ENCODE data around the gene OBSCN.

Gene OBSCN

DNA sequence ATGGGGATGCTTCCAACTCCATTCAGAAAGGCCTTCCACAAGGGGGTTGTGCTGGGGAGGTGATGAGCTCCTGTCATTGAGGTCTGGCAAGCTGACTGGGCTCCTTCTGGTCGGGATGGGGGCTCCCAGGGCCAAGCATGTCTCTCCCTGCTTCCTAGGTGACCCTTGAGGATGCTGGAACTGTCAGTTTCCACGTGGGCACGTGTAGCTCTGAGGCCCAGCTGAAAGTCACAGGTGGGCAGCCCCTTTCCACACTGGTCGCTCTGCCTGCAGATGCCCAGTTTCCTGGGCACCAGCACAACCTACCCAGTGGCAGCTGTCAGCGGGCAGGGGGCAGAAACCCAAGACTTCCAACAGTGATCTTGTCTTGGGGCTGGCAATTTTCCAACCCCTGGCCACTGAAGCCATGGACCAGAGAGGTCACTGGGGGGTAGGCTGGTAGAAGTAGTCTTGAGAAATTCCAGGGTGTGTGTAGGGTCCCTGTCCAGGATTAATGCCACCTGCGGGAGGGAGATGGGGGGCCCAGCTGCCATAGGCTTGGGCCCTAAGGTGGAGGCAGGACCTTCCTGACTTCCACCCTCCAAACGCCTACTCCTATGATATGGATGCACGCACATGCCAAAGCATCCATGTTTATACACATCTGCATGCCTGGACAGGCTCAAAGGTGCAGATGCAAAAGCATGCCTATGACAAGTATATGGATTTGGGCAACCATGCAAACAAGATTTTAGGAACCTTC, 101.7 kb downstream of the OBSCN start:
- DNase-seq = no peak

- no peak for DNase-seq
Observed at GRCh38 chr1:228310162-228310792, 102.4 kb downstream of the OBSCN start.

GRCh38 chr1:228311091-228311490, 103.2 kb downstream of the OBSCN start:
- no peak for DNase-seq

DNA sequence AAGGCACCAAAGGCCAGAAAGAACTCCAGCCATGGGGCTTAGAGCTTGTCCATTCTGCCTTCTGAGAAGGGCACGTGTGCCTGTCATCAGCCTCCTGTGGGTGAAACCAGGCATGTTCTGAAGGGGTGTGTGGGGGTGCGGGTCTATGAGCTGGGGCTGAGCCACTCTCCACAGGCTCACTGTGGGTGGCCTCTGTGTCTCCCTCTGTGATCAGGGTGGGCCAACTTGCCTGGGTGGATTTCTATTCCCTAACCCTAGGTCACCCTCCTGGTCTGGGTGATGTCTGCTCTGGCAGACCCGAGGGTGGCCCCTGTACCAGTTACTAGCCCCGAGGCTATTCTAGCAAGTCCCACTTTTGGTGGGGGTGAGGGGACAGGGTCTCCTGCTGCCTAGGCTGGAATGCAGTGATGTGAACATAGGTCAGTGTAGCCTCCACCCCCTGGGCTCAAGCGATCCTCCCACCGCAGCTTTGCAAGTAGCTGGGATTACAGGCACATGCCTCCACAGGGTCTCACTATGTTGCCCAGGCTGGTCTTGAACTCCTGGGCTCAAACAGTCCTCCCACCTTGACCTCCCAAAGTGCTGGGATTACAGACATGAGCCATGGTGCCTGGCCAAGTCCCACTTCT, 104.4 kb downstream of the OBSCN start:
- DNase-seq = no peak

DNA sequence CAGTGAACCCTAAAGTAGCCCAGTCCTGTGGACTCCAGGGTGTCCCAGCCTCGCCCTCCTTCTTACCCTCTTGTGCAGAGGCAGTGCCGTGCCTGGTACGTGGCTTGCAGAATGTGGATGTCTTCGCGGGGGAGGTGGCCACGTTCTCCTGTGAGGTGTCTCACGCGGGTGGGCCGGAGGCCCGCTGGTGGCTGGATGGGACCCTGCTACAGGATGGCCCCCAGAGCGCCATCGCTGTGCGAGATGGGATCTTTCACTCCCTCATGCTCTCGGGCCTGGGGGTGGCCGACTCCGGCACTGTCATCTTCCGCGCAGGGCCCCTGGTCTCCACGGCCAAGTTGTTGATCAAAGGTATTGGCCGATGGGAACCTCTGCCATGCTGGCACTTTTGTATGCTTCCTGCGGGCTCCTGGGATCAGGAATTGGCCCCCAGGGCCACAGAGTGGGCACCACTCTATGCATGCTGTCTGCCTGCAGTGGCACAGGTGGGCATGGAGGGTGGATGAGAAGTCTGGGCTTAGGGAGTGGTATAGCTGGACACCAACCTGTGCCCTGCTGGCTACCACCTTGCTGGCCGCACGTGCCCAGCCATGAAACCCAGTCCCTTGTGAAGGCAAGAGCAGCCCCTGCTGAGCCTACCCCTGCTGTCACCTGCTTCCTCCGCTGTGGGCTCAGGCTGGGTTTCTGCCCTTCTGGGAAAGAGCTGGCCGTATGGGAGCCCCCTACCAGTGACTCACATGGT, 105.9 kb downstream of the OBSCN start:
- DNase-seq = no peak

DNA sequence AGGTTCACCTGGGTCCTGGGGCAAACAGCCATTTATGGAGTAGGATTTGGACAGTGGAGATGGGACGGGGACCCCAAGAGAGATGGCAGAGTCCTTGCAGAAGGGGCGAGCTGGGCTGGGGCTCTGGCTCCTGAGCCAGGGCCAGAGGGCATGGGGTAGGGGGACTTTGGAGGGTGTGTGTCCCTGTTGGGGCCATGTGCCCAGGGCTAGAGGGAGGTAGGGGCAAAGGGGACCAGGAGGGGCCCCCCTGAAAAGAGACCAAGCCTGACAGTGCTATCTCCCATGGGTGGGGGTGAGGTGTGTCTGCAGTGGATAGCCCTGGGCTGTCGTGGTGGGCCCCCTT, 106.4 kb downstream of the OBSCN start:
- DNase-seq = no peak

DNA sequence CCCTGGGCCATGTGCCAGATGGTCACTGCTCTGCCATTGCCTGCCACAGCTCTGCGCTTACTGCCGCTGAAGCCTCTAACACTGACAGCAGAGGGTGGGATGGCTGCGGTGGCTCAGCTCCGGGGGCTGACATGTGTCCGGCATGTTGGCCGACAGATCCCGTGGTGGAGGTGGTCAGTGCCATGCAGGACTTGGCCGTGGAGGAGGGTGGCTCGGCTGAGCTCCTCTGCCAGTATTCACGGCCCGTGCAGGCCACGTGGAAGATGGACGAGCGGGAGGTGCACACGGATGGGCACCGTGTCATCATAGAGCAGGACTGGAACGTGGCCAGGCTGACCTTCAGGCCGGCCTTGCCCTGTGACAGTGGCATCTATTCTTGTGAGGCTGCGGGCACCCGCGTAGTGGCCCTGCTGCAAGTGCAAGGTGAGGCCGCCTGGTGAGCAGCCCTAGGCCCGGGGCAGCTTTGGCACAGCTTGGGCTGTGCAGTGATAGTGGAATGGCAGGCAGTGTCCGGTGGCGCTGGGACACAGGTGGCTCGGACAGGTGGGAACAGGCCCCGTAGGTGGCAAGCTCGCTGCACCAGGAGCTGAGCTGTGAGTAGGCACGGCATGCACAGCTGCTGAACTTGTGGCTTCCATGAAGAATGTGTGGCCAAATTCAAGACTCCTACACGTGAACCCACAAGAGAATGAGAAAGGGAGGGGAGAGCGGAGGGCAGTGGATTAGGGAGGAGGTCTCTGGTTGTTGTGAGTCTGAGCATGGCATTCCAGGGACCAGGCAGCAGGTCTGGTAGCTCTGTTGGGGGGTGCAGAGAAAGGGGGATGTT, 107.0 kb downstream of the OBSCN start:
- no peak for DNase-seq

DNA sequence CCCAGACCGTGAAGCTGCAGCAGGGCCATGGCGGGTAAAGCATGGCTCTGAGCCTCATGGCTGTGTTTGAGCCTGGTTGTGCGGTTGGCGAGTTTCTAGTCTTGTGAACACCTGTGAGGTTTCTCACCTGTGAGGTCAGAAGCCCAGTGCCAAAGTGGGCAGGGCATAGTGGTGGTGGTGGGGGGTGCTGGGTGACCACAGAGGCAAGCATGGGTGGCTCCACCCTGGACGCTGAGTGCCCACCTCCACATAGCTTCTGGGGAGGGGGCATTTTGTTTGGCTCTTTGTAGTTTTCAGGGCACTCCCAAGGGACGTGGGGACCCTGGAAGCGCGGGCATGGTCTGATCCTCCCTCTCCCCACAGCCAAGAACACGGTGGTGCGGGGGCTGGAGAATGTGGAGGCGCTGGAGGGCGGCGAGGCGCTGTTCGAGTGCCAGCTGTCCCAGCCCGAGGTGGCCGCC, 107.7 kb downstream of the OBSCN start:
- DNase-seq = no peak

- no peak for DNase-seq
Observed at GRCh38 chr1:228315945-228316588, 108.2 kb downstream of the OBSCN start.

DNA sequence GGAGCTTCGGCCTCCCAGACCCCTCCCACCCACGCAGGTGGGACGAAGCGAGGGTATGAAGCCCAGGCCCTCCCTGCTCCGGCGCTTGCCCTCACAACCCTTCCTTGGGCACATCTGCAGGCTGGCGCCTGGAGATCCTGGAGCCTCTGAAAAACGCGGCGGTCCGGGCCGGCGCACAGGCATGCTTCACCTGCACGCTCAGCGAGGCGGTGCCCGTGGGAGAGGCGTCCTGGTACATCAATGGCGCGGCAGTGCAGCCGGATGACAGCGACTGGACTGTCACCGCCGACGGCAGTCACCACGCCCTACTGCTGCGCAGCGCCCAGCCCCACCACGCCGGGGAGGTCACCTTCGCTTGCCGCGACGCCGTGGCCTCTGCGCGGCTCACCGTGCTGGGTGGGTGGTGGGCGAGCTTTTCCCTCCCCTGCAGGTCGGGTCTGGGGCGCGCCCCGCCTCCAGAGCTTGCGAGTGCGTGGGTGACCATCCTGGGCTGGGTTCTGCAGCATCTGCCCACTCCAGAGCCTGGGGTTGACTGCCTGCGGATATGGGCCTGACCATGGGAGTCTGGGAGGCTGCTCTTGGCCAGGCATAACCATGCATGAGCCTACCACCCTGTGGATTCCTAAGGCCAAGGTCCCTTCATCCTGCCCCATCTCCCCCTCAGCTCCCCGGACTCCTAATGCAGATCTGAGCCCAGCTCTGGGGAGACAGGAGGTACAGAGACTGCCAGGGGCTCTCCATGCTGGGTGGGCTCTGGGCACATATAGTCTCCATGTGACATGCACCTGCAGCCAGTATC, 108.9 kb downstream of the OBSCN start:
- DNase-seq = no peak

DNA sequence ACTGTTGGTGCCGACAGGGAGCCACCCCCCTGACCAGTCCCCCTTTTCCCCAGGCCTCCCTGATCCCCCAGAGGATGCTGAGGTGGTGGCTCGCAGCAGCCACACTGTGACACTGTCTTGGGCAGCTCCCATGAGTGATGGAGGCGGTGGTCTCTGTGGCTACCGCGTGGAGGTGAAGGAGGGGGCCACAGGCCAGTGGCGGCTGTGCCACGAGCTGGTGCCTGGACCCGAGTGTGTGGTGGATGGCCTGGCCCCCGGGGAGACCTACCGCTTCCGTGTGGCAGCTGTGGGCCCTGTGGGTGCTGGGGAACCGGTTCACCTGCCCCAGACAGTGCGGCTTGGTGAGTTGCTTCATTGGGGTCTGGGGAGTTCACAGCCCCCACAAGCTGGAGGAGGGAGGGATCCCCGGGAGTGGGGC, 109.6 kb downstream of the OBSCN start:
- DNase-seq = no peak

DNA sequence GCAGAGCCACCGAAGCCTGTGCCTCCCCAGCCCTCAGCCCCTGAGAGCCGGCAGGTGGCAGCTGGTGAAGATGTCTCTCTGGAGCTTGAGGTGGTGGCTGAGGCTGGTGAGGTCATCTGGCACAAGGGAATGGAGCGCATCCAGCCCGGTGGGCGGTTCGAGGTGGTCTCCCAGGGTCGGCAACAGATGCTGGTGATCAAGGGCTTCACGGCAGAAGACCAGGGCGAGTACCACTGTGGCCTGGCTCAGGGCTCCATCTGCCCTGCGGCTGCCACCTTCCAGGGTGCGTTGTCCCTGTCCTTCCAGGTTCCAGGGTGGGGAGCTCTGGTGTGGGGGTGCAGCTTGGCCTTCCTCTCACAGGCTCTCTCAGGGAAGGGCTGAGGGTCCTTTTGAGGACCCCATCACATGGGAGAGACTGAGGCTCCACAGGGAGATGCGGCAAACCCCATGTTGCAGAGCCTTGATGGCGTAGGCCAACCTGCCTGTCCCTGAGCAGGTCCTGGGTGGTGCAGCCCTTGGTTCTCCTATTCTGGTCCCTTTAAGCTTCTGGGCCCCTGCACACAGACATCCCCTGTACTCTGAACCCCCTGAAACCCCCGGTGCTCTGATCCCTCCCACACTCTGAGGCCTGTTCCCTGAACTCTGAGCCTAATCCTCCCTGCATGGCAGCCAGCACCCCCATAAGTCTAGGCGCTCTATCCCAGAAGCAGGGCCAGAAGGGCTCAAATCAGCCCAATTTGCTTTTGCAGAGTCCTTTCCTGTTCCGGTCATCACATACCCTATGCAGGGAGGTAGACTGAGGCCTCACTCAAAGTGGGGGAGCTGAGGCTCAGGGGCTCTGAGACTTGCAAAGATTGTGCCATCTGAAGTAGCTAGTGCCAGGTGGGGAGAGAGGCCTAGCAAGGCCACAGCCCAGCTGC, 110.3 kb downstream of the OBSCN start:
- DNase-seq = no peak

- DNase-seq = no peak
Observed at GRCh38 chr1:228318823-228319241, 111.0 kb downstream of the OBSCN start.

- DNase-seq = no peak
Observed at GRCh38 chr1:228319352-228320088, 111.7 kb downstream of the OBSCN start.

GRCh38 chr1:228320394-228320793, 112.5 kb downstream of the OBSCN start:
- DNase-seq = no peak

- DNase-seq = no peak
Observed at GRCh38 chr1:228321435-228321834, 113.6 kb downstream of the OBSCN start.

DNA sequence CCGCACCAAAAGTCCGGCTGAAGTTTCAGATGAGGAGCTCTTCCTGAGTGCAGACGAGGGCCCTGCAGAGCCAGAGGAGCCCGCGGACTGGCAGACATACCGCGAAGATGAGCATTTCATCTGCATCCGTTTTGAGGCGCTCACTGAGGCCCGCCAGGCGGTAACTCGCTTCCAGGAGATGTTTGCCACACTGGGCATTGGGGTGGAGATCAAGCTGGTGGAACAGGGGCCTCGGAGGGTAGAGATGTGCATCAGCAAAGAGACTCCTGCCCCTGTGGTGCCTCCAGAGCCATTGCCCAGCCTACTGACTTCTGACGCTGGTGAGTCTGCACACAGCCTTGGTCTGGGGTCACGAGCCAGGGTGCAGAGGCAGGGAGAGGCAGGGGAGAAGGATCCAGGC, 114.1 kb downstream of the OBSCN start:
- no peak for DNase-seq

- DNase-seq = no peak
Observed at GRCh38 chr1:228323401-228323800, 115.6 kb downstream of the OBSCN start.

GRCh38 chr1:228325267-228325666, 117.4 kb downstream of the OBSCN start:
- no peak for DNase-seq

Data from cortex of kidney (tissue), 1 donor.